GM21447 (cell line): ENCODE data around the gene PEX10.
"Not testable (repeated sequence)": the region's sequence is repeated elsewhere in the genome, so short reads cannot be mapped to it uniquely, and the experiment has no call there.

Experiments
- ATAC-seq: cut with Tn5 transposase; IDR thresholded peaks from one replicate; pipeline ENCODE4 v1.9.1; 2021; ENCODE audit not compliant: unreplicated experiment

Gene PEX10

DNA sequence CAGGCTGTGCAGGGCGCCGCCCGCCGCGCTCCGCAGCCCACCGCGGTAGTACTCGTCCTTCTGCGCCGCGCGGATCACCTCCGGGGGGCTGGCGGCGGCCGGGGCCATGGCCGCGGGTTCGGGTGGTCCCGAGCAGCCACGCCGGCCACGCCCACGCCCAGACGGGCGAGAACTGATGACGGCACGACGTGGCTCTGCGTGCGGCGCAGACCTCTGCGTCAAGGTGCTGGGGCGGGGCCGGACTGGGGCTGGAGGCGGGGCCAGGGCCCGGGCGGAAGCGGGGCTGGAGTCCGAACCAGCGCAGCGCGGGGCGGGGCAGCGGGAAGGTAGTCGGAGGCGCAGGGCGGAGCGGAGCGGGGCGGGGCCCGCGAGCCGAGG lies at the start of gene PEX10:
PEX10 (minus strand) TSS at position 170 of the 378 bp plus-strand sequence; CDS start at position 108, 62 bp downstream.
- peak; percentile 65 for ATAC-seq

DNA sequence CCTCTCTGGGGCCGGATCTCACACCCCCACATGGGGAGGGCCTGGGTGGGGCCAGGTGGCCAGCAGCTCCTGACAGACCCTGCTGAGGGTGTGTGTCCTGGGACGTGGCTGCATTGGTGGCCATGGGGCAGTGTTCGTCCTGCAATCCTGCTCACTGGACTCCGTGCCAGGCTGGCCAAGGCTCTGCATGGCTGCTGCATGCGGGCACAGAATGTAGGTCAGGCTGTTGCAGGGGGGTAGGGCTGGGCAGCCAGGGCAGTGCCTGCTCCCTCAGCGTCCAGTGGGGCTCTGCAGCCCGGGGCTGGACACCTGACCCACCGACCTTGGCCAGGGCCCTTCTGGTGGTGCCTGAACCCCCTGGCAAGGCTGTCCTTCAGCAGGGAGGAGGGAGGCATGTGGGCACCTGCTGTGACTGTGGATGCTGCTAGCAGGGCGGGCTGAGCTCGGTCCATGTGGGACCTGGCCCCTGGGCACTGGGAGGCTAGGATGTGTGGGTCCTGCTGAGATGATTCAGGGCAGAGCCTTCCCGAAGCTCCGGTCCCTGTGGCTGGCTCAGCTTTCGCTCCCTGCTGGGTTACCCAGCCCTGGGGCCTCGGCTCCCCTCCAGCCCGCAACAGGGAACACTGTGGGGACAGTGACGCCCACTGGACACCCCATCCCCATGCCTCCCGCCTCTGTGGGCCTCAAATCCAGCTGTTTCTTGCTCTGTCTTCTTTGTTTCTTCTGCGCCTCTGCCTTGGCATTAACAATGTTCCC lies 48.8 kb upstream of the PEX10 start:
- ATAC-seq: no peak

GRCh38 chr1:2460203-2460602 lies 47.8 kb upstream of the PEX10 start:
- no peak for ATAC-seq

- ATAC-seq: no peak
Observed at GRCh38 chr1:2459757-2460156, 47.4 kb upstream of the PEX10 start.

DNA sequence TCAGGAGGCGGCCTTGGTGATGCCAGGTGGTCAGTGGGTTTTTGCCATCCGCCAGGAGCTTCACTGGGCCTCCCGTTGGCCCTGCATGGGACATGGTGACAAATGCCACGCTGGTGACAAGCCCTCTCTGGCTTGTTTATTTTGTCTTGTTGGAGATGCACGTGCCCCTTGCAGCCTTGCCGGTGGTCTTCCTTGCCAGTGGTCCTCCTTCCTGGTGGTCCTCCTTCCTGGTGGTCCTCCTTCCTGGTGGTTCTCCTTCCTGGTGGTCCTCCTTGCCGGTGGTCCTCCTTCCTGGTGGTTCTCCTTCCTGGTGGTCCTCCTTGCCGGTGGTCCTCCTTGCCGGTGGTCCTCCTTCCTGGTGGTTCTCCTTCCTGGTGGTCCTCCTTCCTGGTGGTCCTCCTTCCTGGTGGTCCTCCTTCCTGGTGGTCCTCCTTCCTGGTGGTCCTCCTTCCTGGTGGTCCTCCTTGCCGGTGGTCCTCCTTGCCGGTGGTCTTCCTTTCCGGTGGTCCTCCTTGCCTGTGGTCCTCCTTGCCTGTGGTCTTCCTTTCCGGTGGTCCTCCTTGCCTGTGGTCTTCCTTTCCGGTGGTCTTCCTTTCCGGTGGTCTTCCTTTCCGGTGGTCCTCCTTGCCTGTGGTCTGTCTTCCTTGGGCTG lies 46.9 kb upstream of the PEX10 start:
- not testable (repeated sequence) for ATAC-seq

DNA sequence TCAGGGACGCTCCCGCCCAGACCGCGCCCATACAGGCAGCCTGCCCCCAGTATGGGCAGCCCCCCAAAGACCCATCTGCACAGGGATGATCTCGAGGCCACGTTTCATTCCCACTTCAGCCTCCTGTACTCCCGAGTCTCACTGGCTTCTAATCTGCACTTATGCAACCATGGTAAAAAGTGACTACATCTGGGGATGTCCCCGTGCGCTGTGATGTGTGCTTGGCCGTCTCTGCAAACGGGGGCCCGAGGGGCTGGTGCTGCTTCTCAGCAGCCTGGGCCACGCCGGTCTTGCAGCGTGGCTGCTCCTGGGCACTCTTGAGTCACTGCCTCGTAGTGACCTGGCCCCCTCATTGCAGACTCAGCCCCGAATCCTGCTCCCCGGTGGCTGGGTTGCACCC lies 46.3 kb upstream of the PEX10 start:
- no peak for ATAC-seq

GRCh38 chr1:2457444-2457843 lies 45.1 kb upstream of the PEX10 start:
- ATAC-seq: no peak

DNA sequence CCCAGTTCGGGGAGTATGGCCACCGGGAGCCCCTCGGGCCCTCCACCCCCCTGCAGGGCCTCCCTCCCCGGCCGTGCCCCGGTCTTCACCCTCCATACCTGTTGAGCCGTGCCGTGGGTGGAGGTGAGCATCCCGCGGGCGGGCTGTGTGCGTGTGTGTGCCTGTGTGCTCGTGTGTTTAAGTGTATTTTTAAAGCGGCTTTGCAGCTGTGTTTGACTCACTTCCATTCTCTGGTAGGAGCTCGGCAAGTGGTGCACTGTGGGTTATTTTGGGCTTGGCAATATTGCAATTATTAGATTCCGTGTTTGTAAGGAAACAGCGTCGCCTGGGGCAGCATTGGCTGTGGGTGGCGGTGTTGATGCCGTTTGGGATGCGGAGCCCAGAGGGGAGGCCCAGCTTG lies 43.4 kb upstream of the PEX10 start:
- no peak for ATAC-seq

DNA sequence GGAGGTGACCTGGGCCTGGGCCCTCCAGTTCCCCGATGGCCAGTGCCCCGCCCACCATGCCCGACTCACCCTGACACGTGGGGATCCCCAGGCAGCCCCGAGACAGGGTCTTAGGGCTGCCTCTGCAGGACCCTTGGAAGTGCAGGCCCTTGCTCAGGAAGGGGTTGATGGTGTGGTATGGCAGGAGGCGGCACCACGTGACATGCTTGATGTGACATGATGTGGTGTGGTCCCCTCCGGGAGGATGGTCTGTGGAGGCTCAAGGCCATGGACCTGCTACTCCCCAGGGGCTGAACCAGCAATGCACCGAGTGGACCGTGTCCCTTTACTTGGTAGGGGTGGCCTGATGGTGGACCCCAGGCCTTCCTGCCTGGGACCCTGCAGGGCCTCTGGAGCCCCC lies 41.9 kb upstream of the PEX10 start:
- ATAC-seq: no peak

DNA sequence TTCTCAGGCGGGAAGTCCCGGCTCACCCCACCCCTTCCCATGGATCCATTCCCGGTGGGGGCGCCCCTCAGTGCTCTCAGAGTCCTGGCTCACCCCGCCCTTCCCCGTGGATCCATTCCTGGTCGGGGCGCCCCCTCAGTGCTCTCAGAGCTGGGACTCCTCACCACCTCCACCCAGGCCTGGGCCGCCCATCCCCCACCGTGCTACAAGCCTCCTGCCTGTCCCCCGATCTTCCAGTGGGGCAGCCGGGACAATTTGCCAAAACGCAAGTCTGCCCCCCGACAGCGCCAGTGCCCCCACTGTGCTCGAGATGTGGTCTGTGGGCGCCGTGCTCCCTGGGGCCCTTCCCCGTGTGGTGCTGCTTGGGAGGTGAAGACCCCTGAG lies 40.6 kb upstream of the PEX10 start:
- ATAC-seq: no peak

- no peak for ATAC-seq
Observed at GRCh38 chr1:2452201-2452931, 40.0 kb upstream of the PEX10 start.

DNA sequence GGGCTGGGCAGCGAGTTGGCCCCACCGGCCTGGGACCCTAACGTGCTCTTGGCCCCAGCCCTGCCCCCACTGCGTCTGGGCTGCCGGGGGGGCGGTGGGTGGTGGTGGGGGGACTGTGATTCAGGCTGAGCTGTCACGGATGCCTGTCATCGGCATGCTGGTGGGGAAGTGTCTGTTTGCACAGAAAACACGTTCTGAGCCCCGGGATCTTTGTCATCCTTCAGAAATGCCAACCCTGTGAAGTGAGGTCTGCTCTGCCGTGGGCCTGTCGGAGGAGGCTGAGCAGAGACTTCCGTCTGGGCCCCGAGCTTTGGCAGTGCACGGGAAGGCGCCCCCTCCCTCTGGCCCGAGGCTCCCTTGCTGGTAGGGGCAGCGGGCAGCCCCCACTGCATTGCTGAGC lies 39.4 kb upstream of the PEX10 start:
- no peak for ATAC-seq

- no peak for ATAC-seq
Observed at GRCh38 chr1:2449636-2450454, 37.5 kb upstream of the PEX10 start.

- no peak for ATAC-seq
Observed at GRCh38 chr1:2448098-2448445, 35.7 kb upstream of the PEX10 start.

DNA sequence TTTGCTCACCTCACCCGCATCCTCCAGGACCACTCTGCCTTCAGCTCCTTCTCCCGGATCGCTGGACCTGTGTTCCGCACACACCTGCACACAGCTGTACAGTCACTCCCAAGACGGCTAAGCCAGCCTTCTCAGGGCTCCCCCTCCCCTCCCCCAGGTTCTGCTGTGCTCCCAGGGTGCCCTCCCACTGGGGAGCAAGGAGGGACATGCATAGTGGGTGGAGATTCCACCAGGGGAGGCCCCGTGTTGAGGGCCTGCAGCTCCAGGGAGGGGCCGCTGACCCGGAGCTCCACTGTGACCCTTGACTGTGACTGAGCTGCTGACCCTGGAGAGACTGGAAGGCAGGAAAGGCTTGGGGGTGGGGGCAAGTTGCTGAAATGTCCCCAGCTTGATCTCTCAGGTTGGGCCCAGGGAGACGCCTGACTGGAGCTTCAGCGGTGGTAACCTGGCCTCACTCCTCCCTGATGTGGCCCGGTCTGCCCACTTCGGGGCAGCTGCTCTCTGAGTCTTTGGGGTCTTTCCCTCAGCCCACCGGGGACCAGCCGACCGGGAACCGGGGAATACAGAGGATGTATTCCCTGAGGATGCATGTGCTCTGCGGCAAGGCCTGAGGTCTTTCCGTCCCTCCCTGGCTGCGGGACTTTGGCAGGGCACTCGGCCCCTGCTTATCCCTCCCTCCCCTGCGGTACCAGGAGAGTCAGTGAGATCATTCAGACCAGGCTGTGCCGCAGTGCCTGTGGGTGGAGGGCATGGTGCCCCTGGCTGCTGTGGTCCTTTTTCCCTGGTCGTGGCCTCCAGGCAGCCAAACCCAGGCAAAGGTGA lies 35.1 kb upstream of the PEX10 start:
- ATAC-seq: no peak

GRCh38 chr1:2446861-2447260 lies 34.5 kb upstream of the PEX10 start:
- no peak for ATAC-seq

DNA sequence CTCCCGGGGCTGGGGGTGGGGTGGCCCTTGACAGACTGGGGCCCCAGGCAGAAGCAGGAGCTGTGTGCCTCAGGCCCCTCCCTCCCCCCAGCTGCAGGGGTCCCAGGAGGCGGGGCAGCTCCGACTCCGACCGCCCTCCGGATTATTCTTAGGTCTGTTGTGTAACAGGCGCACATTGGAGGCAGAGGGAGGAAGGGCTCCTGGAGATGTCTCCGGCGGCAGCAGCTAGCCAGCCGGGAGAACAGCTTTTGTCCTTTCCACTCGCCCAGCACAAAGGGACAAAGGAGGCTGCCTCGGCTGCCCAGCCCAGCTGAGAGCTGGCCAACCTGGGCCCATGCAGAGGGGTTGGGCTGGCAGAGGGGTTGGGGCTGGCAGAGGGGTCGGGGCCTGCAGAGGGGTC lies 34.0 kb upstream of the PEX10 start:
- no peak for ATAC-seq

GRCh38 chr1:2445823-2446215 lies 33.5 kb upstream of the PEX10 start:
- no peak for ATAC-seq

GRCh38 chr1:2445162-2445822 lies 32.9 kb upstream of the PEX10 start:
- ATAC-seq: no peak

DNA sequence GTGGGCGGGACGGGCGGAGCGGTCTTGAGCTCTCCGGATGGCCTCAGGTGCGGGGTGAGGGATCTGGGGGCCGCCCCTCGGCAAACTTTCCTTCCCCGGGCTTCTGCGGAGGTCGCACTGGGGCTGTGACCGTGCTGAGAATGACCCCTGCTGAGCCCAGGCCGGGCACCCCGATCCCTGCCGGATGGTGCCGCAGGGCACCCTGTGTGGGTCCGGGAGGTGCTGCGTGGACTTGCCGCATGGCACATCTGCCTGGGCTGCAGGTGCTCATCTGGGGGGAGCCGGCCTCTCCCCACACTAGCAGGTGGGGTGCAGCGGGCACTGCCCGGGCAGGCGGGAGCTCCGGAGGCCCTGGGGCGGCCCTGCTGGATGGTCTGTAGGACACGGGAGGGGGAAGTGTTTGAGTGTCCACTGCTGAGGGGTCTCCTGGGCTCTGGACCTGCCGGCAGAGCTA lies 31.8 kb upstream of the PEX10 start:
- no peak for ATAC-seq
